NOMO-1 (cell line): ENCODE measurements around the gene SPECC1L.

Experiments
- DNase-seq, 2 experiments: peaks; one replicate each; lab custom pipeline; 2025; ENCODE audit not compliant: unreplicated experiment in 2 of 2; lab: John Stamatoyannopoulos, UW

The SPECC1L gene

GRCh38 chr22:24412274-24412673, 141.6 kb downstream of the SPECC1L start:
- no peak for DNase-seq

GRCh38 chr22:24413271-24413670, 142.6 kb downstream of the SPECC1L start:
- no peak for DNase-seq

- DNase-seq, result no peak
Measured at GRCh38 chr22:24413736-24414385, 143.2 kb downstream of the SPECC1L start.

- no peak for DNase-seq
Measured at GRCh38 chr22:24414523-24414922, 143.9 kb downstream of the SPECC1L start.

GRCh38 chr22:24414984-24415945, 144.6 kb downstream of the SPECC1L start:
- DNase-seq, result no peak

GRCh38 chr22:24416095-24416494, 145.5 kb downstream of the SPECC1L start:
- no peak for DNase-seq

GRCh38 chr22:24416611-24417010, 146.0 kb downstream of the SPECC1L start:
- DNase-seq, result no peak

- DNase-seq, result no peak
Measured at GRCh38 chr22:24417200-24417599, 146.6 kb downstream of the SPECC1L start.

GRCh38 chr22:24417901-24418641, 147.4 kb downstream of the SPECC1L start:
- DNase-seq, result no peak

GRCh38 chr22:24418786-24419474, 148.3 kb downstream of the SPECC1L start:
- DNase-seq, result no peak

GRCh38 chr22:24419475-24419850, 148.8 kb downstream of the SPECC1L start:
- no peak for DNase-seq

GRCh38 chr22:24420072-24420976, 149.7 kb downstream of the SPECC1L start:
- no peak for DNase-seq

GRCh38 chr22:24420977-24421343, 150.3 kb downstream of the SPECC1L start:
- DNase-seq, result no peak

GRCh38 chr22:24421428-24421931, 150.8 kb downstream of the SPECC1L start:
- DNase-seq, result peak in 1 of 2 experiments; percentile 20

- DNase-seq, result no peak
Measured at GRCh38 chr22:24422102-24422665, 151.6 kb downstream of the SPECC1L start.

GRCh38 chr22:24423519-24424000, 152.9 kb downstream of the SPECC1L start:
- peak; percentile 54 to 55 for DNase-seq

- DNase-seq, result peak in 1 of 2 experiments; percentile 22
Measured at GRCh38 chr22:24424001-24424900, 153.6 kb downstream of the SPECC1L start.
